GM12878 (cell line): ENCODE measurements around the gene DNAH17.

ENCODE experiments used
- BHLHE40 ChIP-seq, 2 experiments: fragments of 450-650 bp in 1 of 2; IDR thresholded peaks; 2 replicates each; pipeline ENCODE4 v1.6.1; 2011 to 2017; ENCODE audit warnings: low read depth in 2 of 2, borderline replicate concordance in 1 of 2, improper control_type of control experiment in 1 of 2, low read length in 1 of 2, mild to moderate bottlenecking in 1 of 2
- FOXM1 ChIP-seq: IDR thresholded peaks from 2 replicates; pipeline ENCODE4 v1.6.1; 2012; ENCODE audit warnings: low read depth, mild to moderate bottlenecking, inconsistent platforms, low read length, moderate library complexity
- SMARCA5 ChIP-seq: fragments of 450-650 bp; IDR thresholded peaks from 2 replicates; pipeline ENCODE4 v1.6.1; 2017; ENCODE audit warnings: mild to moderate bottlenecking
- STAT1 ChIP-seq: fragments of 450-650 bp; conservative IDR thresholded peaks from 2 replicates; pipeline ENCODE4 v1.6.1; 2014; ENCODE audit warnings: antibody characterized with exemption, mild to moderate bottlenecking
- TF ChIP-seq, protein P1 (sequence below): IDR thresholded peaks from 2 replicates; pipeline ENCODE4 v1.6.1; 2012; ENCODE audit warnings: low read depth, low read length, improper control_type of control experiment
- TF ChIP-seq, protein P2 (sequence below), 3 experiments: IDR thresholded peaks in 2 of 3; conservative IDR thresholded peaks in 1 of 3; 2 replicates each; pipeline ENCODE4 v1.5.1; 2011; ENCODE audit warnings: low read depth in 3 of 3, low read length in 3 of 3, mild to moderate bottlenecking in 3 of 3, control low read depth in 2 of 3, moderate library complexity in 2 of 3, inconsistent platforms in 1 of 3, mixed read lengths in 1 of 3; ENCODE audit not compliant: control insufficient read depth in 2 of 3, insufficient read depth in 1 of 3; ENCODE audit errors: extremely low read depth in 1 of 3
- TF ChIP-seq, protein P3 (sequence below): IDR thresholded peaks from 2 replicates; pipeline ENCODE4 v1.6.1; 2011; ENCODE audit warnings: low read depth, low read length, improper control_type of control experiment, borderline replicate concordance

DNA sequence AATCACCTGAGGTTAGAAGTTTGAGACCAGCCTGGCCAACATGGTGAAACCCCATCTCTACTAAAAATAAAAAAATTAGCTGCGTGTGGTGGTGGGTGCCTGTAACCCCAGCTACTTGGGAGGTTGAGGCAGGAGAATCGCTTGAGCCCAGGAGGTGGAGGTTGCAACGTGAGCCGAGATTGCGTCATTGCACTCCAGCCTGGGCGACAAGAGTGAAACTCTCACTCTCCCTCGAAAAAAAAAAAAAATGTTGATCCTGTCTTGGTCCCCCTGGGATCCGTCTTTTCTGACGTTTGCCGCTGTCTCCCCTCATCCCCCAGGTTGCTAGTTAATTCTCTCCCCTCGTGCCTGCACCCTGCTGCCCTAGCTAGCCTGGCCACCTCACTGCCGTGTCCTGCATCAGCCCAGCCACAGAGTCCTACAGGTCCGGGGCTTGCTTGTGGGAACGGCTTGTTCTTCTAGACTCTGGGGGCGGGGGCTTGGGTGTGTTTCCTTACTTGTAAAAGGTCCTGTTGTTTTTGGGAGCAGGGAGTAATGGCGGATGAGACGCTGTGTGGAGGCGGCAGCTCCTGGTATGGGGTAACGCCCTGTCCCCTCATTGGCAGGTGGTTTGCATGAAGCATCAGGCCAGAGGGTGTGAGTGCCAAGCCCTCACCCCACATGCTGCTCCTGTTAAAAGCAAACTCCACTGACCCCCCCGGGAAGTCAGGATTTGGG lies 154.2 kb downstream of the DNAH17 start:
- TF ChIP-seq, protein P1, sequence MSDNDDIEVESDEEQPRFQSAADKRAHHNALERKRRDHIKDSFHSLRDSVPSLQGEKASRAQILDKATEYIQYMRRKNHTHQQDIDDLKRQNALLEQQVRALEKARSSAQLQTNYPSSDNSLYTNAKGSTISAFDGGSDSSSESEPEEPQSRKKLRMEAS = no peak
- TF ChIP-seq, protein P2, sequence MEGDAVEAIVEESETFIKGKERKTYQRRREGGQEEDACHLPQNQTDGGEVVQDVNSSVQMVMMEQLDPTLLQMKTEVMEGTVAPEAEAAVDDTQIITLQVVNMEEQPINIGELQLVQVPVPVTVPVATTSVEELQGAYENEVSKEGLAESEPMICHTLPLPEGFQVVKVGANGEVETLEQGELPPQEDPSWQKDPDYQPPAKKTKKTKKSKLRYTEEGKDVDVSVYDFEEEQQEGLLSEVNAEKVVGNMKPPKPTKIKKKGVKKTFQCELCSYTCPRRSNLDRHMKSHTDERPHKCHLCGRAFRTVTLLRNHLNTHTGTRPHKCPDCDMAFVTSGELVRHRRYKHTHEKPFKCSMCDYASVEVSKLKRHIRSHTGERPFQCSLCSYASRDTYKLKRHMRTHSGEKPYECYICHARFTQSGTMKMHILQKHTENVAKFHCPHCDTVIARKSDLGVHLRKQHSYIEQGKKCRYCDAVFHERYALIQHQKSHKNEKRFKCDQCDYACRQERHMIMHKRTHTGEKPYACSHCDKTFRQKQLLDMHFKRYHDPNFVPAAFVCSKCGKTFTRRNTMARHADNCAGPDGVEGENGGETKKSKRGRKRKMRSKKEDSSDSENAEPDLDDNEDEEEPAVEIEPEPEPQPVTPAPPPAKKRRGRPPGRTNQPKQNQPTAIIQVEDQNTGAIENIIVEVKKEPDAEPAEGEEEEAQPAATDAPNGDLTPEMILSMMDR (IDR thresholded peaks at IDR 0.05 in 2 of 3, conservative IDR thresholded peaks at IDR 0.05 in 1 of 3; ENCODE audit: control insufficient read depth in 2 of 3, extremely low read depth in 1 of 3, insufficient read depth in 1 of 3, low read depth in 3 of 3, low read length in 3 of 3) = no peak
- TF ChIP-seq FOXM1 = no peak
- no peak for TF ChIP-seq SMARCA5
- TF ChIP-seq, protein P3, sequence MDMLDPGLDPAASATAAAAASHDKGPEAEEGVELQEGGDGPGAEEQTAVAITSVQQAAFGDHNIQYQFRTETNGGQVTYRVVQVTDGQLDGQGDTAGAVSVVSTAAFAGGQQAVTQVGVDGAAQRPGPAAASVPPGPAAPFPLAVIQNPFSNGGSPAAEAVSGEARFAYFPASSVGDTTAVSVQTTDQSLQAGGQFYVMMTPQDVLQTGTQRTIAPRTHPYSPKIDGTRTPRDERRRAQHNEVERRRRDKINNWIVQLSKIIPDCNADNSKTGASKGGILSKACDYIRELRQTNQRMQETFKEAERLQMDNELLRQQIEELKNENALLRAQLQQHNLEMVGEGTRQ = no peak
- TF ChIP-seq STAT1 = no peak
- no peak for TF ChIP-seq BHLHE40 (IDR thresholded peaks at IDR 0.05; ENCODE audit: borderline replicate concordance in 1 of 2, low read depth in 2 of 2, low read length in 1 of 2)
